ACC112 (cell line): ENCODE measurements around the gene POU2F3.
"Not testable (repeated sequence)": the region's sequence is repeated elsewhere in the genome, so short reads cannot be mapped to it uniquely, and the experiment has no call there.

Source experiments
- H2AFZ ChIP-seq: fragments of 200-600 bp; sonication (generic); one replicate; pipeline ENCODE4 v1.6.0; 2017; ENCODE audit warnings: antibody characterized with exemption, low read length; ENCODE audit not compliant: unreplicated experiment
- H3K27ac ChIP-seq: fragments of 200-600 bp; sonication (generic); 2 replicates; pipeline ENCODE4 v1.5.1; 2014; ENCODE audit warnings: low read depth, mild to moderate bottlenecking, antibody characterized with exemption, low read length, moderate library complexity
- H3K27me3 ChIP-seq: fragments of 200-600 bp; sonication (generic); 2 replicates; pipeline ENCODE4 v1.6.1; 2014; ENCODE audit warnings: mild to moderate bottlenecking, antibody characterized with exemption, low read length, moderate library complexity, mixed read lengths; ENCODE audit not compliant: insufficient read depth
- H3K36me3 ChIP-seq: fragments of 200-600 bp; sonication (generic); 2 replicates; pipeline ENCODE4 v1.6.1; 2016; ENCODE audit warnings: mild to moderate bottlenecking, antibody characterized with exemption, low read length, moderate library complexity, mixed read lengths; ENCODE audit not compliant: insufficient read depth
- H3K4me1 ChIP-seq: fragments of 200-600 bp; sonication (generic); one replicate; pipeline ENCODE4 v1.6.1; 2016; ENCODE audit warnings: low read length, mixed read lengths; ENCODE audit not compliant: insufficient read depth, unreplicated experiment, control insufficient read depth
- H3K4me3 ChIP-seq: fragments of 200-600 bp; sonication (generic); 2 replicates; pipeline ENCODE4 v1.5.1; 2014; ENCODE audit warnings: mild to moderate bottlenecking, low read depth, low read length
- H3K79me2 ChIP-seq: fragments of 200-600 bp; sonication (generic); one replicate; pipeline ENCODE4 v1.6.0; 2016; ENCODE audit warnings: low read length; ENCODE audit not compliant: control insufficient read depth, unreplicated experiment, insufficient read depth

Gene POU2F3

DNA sequence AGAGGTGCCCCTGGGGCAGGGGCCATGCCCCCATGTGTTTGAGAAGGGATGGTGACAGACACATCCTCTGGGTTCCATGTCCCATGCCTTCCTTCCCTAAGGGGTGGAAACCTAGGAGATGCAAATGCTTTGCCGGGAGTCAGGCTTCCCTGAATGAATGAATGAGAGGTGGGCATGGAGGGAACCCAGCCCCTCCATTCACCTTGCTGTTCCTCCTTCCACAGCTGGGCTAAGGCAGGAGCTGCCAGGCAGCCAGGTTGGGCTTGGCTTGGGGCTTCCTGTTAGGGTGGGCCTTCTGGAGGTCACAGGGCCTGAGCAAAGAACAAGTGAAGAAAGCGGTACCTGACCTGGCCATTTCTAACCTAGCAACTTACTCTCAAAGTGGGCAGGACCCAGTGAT lies 926 bp downstream of the POU2F3 start:
- Histone ChIP-seq H3K27ac (no peak overlapping the region), H3K4me3 (no peak overlapping the region), H3K4me1 (no peaks in the 10 kb centered on the region), H2AFZ (no peak overlapping the region), H3K79me2 (no peaks in the 10 kb centered on the region), H3K36me3 (no peaks in the 10 kb centered on the region), H3K27me3 (peaks cover 81% of the 10 kb centered on the region)

DNA sequence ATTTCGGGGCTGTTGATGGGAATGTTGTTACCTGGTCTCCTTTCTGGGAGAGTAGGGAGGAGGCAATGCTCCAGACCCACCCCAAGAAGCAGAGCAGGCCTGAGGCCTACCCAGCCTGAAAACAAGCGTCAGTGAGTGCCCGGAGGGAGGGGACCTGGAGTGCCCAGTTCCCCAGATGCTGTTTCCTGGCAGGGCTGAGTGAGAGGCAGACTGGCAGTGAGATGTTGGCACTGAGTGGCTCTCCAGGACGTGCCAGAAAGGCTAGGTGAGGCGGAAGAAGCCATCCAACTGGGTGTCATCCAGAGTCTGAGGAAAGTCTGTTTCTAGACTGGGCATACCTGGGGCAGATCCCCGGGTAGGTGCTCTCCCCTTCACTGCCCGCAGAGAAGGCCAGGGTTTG lies 1.3 kb downstream of the POU2F3 start:
- Histone ChIP-seq H3K79me2 (no peaks in the 10 kb centered on the region), H3K4me1 (no peaks in the 10 kb centered on the region), H3K27ac (no peak overlapping the region), H3K36me3 (no peaks in the 10 kb centered on the region), H3K4me3 (no peak overlapping the region), H2AFZ (no peak overlapping the region), H3K27me3 (peaks cover 85% of the 10 kb centered on the region)

DNA sequence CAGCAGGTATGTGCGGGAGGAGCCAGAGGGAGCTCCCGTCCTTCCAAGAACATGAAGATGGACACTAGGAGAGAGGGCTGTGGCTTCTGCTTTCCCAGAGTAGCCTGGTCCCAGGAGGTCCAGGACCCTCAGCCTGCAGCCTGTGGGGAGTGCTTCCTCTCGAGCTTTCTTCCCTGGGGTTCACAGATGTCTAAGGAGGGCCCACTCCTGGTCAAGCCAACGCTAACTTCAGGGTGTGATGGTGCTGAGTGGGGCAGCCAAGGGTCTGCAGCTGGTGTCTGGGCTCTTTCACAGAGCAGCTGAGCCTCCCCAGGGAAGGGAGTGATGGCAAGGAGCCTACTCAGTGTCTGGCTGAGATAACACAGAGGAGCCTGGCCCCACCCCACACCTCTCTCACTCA lies 3.3 kb downstream of the POU2F3 start:
- Histone ChIP-seq H3K27me3 (peaks cover 88% of the 10 kb centered on the region), H3K36me3 (no peaks in the 10 kb centered on the region), H2AFZ (no peak overlapping the region), H3K4me3 (no peak overlapping the region), H3K27ac (no peak overlapping the region), H3K79me2 (no peaks in the 10 kb centered on the region), H3K4me1 (peaks cover 2% of the 10 kb centered on the region)

DNA sequence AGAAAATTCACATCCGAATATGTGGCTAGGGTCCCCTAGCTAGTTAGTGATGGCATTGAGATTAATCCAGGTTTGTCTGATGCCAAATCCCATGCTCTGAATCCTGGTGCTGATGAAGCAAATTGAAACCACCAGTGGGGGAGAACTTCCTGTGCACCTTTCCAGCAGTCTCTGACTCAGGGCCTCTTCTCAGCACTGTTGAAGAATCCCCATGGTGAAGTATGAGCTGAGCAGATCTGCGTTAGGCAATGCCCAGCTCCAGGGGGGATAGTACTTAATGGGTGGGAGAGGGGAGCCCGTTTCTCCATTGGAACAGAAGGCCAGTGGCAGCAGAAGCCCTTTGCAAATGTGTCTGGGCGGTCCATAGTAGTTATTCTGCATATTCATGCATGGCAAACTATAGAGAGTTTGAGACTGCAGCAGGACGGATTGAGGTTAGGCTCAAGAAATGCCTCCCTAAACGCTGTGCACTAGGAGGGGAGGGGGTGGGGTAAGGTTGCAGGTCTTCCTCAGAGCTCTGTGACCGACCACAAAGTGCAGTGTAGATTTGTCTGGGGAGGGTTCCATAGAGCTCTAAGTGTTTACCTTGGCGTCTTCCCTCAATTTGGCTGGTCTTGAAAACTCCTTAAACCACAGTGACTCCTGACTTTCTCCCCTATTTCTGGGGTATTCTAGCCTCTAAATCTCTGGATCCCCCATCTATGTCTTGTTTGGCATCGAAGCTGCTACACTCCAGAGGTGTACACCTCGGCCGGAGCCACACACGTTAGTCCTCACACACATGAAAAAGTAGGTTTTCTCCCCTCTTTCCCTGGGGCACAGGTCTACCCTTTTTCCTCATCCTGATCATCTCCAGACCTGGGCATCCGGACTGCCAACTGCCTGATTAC lies 4.8 kb downstream of the POU2F3 start:
- Histone ChIP-seq H2AFZ (no peak overlapping the region), H3K27ac (no peak overlapping the region), H3K79me2 (no peaks in the 10 kb centered on the region), H3K36me3 (no peaks in the 10 kb centered on the region), H3K4me1 (peaks cover 16% of the 10 kb centered on the region), H3K4me3 (no peak overlapping the region), H3K27me3 (peaks cover 75% of the 10 kb centered on the region)

DNA sequence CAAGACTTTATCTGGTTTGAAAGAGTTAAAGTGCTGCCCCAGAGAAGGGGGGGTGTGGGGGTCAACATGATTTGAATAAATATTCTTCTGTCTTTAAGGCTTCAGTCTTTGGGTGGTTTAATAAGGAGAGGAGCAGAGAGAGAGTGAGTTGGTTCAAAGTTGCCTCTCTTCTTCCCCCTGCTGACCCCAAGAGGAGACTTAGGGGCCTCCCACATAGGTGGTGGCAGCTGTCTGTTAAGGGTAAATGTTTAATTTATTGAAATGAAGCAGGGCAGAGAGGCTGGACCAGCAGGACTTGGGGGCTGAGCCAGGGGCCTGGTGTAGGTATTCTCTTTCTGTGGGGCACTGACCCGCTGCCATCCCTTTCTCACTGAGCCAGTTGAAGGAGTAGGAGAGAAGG lies 5.5 kb downstream of the POU2F3 start:
- H3K4me3 ChIP-seq, result no peak overlapping the region
- no peak overlapping the region for H3K27ac ChIP-seq
- no peak overlapping the region for H2AFZ ChIP-seq
- H3K4me1 ChIP-seq, result peaks cover 16% of the 10 kb centered on the region
- H3K27me3 ChIP-seq, result peaks cover 75% of the 10 kb centered on the region
- no peaks in the 10 kb centered on the region for H3K36me3 ChIP-seq
- H3K79me2 ChIP-seq, result no peaks in the 10 kb centered on the region

DNA sequence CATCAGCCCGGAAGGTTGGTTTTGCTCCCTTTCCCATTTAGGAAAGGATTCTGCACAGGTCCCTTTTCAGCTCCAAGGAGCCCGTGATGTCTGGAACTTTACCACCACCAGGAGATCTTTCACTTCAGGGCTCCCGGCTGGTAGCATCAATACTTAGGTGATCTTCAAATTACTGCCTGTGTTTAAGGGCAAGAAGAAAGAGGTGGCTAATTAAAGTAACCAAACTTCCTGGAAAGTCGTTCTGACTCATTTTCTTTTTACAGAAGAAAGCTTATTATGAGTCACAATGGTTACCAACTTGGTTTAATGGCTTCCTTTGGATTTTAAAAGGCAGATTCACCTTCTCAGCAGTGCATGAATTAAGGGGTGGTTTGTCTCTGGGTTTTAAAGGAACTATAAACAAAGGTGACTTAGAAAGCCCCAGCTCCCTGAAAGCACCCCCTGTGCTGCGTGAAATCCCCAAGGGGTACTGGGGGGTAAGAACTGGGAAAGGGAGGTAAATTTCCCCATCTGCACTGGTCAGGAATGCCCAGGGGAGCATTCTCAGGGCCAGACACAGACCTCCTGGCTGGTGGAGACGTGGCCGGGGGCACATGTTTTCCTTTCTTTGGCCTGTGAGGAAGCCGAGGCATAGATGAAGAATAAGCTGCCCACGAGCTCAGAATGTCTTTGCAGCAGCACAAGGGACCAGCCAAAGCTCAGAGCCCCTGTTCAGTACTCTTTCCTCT lies 8.8 kb downstream of the POU2F3 start:
- no peaks in the 10 kb centered on the region for H3K36me3 ChIP-seq
- H2AFZ ChIP-seq, result peak overlapping the region; percentile 3
- H3K79me2 ChIP-seq, result no peaks in the 10 kb centered on the region
- no peak overlapping the region for H3K4me3 ChIP-seq
- H3K27ac ChIP-seq, result no peak overlapping the region
- peaks cover 16% of the 10 kb centered on the region for H3K4me1 ChIP-seq
- peaks cover 53% of the 10 kb centered on the region for H3K27me3 ChIP-seq

DNA sequence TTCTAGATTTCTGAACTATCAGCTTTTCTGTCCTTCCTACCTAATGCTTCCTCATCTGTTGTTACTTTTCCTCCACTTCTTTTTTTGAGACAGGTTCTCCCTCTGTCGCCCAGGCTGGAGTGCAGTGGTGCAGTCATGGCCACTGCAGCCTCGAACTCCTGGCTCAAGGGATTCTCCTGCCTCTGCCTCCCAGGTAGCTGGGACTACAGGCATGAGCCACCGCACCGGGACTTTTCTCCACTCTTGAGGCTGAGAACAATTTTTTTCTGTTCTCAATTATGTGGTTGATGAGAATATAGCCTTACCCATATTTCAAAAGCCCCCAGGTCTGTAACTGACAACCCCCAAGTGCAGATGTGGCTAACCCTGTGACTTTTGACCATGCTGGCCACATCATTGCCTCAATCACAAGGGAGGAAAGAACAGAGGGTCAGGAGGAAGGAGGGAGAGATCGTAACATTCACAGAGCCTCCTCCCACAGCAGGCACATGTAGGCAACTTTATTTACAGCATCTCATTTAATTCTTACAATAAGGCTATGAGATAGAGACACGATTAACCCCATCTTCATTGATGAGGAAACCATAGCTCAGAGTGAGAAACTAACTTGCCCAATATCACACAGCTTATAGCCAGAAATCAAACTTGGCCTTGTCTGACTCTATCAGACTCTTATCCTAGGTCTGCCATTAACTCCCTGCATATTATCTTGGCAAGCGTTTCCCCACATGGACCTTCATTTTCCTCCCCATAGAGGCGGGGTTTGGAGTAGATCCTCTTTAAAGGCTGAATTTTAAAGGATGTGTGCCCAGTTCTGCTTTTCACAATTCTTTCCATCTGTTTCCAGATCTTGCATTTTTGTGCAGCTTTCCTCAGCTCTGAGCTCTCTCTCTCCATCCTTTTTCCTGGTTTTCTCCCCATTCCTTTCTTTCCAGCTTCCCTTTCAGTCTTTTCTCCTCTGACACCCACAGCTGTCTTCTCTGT lies 9.6 kb downstream of the POU2F3 start:
- no peaks in the 10 kb centered on the region for H3K36me3 ChIP-seq
- H3K27me3 ChIP-seq, result peaks cover 53% of the 10 kb centered on the region
- H3K27ac ChIP-seq, result no peak overlapping the region
- no peaks in the 10 kb centered on the region for H3K79me2 ChIP-seq
- H3K4me3 ChIP-seq, result no peak overlapping the region
- peaks cover 16% of the 10 kb centered on the region for H3K4me1 ChIP-seq
- no peak overlapping the region for H2AFZ ChIP-seq

DNA sequence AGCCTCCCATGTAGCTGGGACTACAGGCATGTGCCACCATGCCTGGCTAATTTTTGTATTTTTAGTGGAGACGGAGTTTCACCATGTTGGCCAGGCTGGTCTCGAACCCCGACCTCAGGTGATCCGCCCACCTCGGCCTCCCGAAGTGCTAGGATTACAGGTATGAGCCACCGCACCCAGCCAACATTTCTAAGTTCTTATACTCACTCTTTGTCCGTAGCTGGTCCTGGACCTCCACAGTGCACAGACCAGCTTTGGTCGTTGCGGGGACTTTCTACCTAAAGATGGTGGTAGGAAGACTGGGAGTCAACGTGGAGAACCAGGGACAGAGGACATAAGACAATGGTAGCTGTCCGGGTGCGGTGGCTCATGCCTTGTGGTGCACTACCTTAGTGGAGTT lies 13.4 kb downstream of the POU2F3 start:
- Histone ChIP-seq H3K4me1 (peaks cover 12% of the 10 kb centered on the region), H3K27me3 (peaks cover 64% of the 10 kb centered on the region)
- not testable (repeated sequence) for H3K79me2 ChIP-seq, H3K4me3 ChIP-seq, H2AFZ ChIP-seq, H3K36me3 ChIP-seq, H3K27ac ChIP-seq

DNA sequence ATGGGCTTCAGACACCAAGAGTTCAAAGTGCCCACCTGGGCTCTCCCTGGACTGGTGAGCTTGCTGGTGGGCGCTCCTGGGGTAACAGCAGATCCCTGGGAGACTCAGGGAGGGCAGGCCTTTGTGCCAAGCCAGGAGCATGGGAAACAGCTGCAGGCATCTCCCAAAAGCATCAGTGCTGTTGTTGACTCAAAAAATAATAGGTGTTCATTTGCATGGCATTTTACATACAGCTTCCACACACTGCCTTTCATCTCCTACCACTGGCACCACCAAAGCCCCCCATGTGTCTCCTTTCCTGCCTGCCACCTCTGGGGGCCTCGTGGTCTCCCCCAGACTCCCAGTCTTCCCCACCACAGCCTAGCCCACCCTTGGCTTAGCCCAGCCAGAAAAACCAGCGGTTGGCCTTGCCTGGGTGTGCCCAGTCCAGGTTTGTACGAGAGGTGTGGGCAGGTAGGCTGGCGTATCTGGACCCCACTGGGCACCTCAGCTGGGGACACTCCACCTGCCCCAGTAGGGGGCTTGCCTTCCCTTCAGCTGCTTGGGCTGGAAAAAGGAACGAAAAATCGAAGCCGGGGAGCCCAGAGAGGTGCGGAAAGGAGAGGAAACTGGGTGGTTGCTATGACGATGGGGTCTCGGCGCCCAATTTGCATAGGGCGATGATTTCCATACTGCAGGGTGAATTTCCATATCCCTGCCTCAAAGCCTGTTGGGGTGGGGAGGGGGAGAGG lies 15.0 kb downstream of the POU2F3 start:
- peaks cover 78% of the 10 kb centered on the region for H3K27me3 ChIP-seq
- H3K4me1 ChIP-seq, result no peaks in the 10 kb centered on the region
- H3K27ac ChIP-seq, result no peak overlapping the region
- H3K79me2 ChIP-seq, result no peaks in the 10 kb centered on the region
- H3K4me3 ChIP-seq, result no peak overlapping the region
- H2AFZ ChIP-seq, result no peak overlapping the region
- H3K36me3 ChIP-seq, result no peaks in the 10 kb centered on the region

DNA sequence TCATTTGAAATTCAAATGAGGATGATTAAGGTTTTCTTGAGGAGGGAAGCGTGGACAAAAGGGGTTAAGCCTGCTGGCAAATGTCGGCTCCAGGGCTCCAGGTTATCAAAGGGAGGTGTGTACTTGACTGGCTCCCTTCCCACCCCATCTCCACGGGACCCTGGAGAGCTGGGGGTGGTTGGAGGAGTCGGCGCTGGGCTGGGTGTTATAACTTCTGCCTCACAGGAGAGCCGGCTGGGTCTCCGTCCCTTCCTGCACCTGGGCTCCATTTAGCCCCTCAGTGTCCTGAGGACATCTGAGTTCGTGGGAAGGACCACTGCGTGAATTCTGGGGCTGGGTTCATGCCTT lies 15.6 kb downstream of the POU2F3 start:
- Histone ChIP-seq H3K27ac (no peak overlapping the region), H3K4me1 (no peaks in the 10 kb centered on the region), H3K79me2 (no peaks in the 10 kb centered on the region), H3K27me3 (peaks cover 78% of the 10 kb centered on the region), H3K36me3 (no peaks in the 10 kb centered on the region), H3K4me3 (no peak overlapping the region), H2AFZ (no peak overlapping the region)
